ENCODE measurements around the gene CLSTN1.
"Not testable (repeated sequence)": the region's sequence is repeated elsewhere in the genome, so short reads cannot be mapped to it uniquely, and the experiment has no call there.

CLSTN1 gene

DNA sequence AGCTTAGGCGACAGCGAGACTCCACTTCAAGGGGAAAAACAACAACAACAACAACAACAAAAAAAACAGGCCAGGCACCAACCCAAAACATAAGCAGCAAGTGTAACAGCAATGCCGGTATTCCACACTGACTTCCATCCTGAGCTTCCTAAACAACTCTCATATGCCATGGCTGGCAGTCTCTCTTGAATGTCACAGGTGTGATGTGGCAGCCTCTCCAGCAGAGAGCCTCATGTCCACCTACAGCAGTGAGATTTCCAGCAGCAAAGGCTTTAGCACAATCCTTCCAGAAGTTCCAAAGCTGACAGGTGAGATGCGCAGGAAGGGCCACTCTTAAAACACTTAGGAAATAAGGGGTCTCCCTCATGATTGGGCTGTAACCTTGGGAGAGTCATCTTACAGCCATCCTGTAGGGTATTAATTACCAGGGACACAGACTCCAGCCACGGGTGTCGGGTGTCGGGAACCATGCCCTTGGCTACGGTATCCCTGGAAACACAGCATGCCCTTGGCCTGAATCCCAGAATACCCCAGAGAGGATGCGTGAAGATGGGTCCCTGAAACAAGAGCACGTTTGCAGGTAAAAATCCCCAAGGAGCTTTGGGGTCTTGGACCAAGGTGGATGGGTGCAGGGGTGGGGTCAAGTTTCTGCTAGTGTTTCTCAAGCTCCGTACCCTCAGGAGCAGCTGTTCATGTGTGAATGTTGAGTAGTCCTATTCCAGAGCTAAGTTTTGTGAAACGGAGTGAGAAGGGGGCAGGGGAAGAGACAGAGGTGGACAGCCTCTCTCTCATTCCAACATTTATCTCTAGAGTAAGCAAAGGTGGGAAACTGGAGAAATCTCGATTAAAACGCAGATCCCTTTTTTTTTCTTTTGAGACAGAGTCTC is 31.4 kb downstream of the CLSTN1 start:
- no peak overlapping the region for H2BK120ac ChIP-seq (ENCODE audit: insufficient read depth, low read length, poor library complexity)
- no peak overlapping the region for H4K12ac ChIP-seq (ENCODE audit: low read depth, low read length)
- H2AK5ac ChIP-seq (ENCODE audit: low read length): no peak overlapping the region
- H3K9ac ChIP-seq (ENCODE audit: low read length): no peak overlapping the region
- no peaks in the 10 kb centered on the region for H3K36me3 ChIP-seq (ENCODE audit: control insufficient read depth in 1 of 2, insufficient read depth in 2 of 2, low read length in 2 of 2)
- H3K9me3 ChIP-seq (ENCODE audit: insufficient read depth, low read depth, low read length): no peaks in the 10 kb centered on the region
- H3K4me2 ChIP-seq (ENCODE audit: low read length): no peak overlapping the region
- H4K8ac ChIP-seq (ENCODE audit: low read depth, low read length): no peak overlapping the region
- H3K27ac ChIP-seq (ENCODE audit: low read depth, low read length): no peak overlapping the region
- H3K23ac ChIP-seq (ENCODE audit: low read length): no peak overlapping the region
- no peak overlapping the region for H3K4ac ChIP-seq (ENCODE audit: low read depth, low read length)
- peaks cover 0 to 7% of the 10 kb centered on the region in 2 experiments for H3K4me1 ChIP-seq (ENCODE audit: control insufficient read depth in 1 of 2, insufficient read depth in 2 of 2, low read length in 2 of 2)
- H3K79me1 ChIP-seq (ENCODE audit: low read length): no peaks in the 10 kb centered on the region
- no peak for DNase-seq
- no peak overlapping the region for H4K91ac ChIP-seq (ENCODE audit: low read depth, low read length)
- no peak overlapping the region for H3K4me3 ChIP-seq (ENCODE audit: low read depth, low read length)
- no peak overlapping the region for H2AFZ ChIP-seq (ENCODE audit: insufficient read depth, low read length, poor library complexity)
- WGBS (ENCODE audit: extremely low coverage, insufficient coverage, insufficient read length): no CpG with 5 or more reads among the region's 14 CpGs
- no peak overlapping the region for H2BK12ac ChIP-seq (ENCODE audit: low read length)
- no peaks in the 10 kb centered on the region for H3K27me3 ChIP-seq (ENCODE audit: insufficient read depth, low read length)
- no peak overlapping the region for H3K18ac ChIP-seq (ENCODE audit: low read length)
- H3K79me2 ChIP-seq (ENCODE audit: control insufficient read depth, insufficient read depth, low read length, poor library complexity): no peaks in the 10 kb centered on the region
- H3K14ac ChIP-seq (ENCODE audit: low read length): no peak overlapping the region
- no peak overlapping the region for H2BK5ac ChIP-seq (ENCODE audit: low read depth, low read length, poor library complexity)

DNA sequence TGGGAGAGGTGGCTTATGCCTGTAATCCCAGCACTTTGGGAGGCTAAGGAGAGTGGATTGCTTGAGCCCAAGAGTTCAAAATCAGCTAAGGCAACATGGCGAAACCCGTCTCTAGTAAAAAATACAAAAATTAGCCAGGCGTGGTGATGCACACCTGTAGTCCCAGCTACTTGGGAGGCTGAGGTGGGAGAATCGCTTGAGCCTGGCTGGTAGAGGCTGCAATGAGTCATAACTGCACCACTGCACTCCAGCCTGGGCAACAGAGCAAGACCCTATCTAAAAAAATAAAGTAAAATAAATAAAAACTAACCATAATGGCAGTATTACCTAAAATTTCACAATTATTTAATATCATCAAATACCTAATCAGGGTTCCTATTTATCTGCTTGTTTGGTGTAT is 34.1 kb downstream of the CLSTN1 start:
- not testable (repeated sequence) for H3K4me2 ChIP-seq (ENCODE audit: low read length); H4K91ac ChIP-seq (ENCODE audit: low read depth, low read length); H3K4ac ChIP-seq (ENCODE audit: low read depth, low read length); H3K14ac ChIP-seq (ENCODE audit: low read length); H3K9ac ChIP-seq (ENCODE audit: low read length); DNase-seq; H4K12ac ChIP-seq (ENCODE audit: low read depth, low read length); H4K8ac ChIP-seq (ENCODE audit: low read depth, low read length); H3K27ac ChIP-seq (ENCODE audit: low read depth, low read length); H3K4me3 ChIP-seq (ENCODE audit: low read depth, low read length); H2BK12ac ChIP-seq (ENCODE audit: low read length); H3K9me3 ChIP-seq (ENCODE audit: insufficient read depth, low read depth, low read length); H2AFZ ChIP-seq (ENCODE audit: insufficient read depth, low read length, poor library complexity); H3K23ac ChIP-seq (ENCODE audit: low read length); H2BK120ac ChIP-seq (ENCODE audit: insufficient read depth, low read length, poor library complexity); H2AK5ac ChIP-seq (ENCODE audit: low read length); H2BK5ac ChIP-seq (ENCODE audit: low read depth, low read length, poor library complexity); H3K79me1 ChIP-seq (ENCODE audit: low read length); H3K27me3 ChIP-seq (ENCODE audit: insufficient read depth, low read length); H3K18ac ChIP-seq (ENCODE audit: low read length); H3K4me1 ChIP-seq (ENCODE audit: control insufficient read depth in 1 of 2, insufficient read depth in 2 of 2, low read length in 2 of 2); H3K79me2 ChIP-seq (ENCODE audit: control insufficient read depth, insufficient read depth, low read length, poor library complexity); H3K36me3 ChIP-seq (ENCODE audit: control insufficient read depth in 1 of 2, insufficient read depth in 2 of 2, low read length in 2 of 2)
- no CpG with 5 or more reads among the region's 4 CpGs for whole genome bisulfite sequencing (ENCODE audit: extremely low coverage, insufficient coverage, insufficient read length)

DNA sequence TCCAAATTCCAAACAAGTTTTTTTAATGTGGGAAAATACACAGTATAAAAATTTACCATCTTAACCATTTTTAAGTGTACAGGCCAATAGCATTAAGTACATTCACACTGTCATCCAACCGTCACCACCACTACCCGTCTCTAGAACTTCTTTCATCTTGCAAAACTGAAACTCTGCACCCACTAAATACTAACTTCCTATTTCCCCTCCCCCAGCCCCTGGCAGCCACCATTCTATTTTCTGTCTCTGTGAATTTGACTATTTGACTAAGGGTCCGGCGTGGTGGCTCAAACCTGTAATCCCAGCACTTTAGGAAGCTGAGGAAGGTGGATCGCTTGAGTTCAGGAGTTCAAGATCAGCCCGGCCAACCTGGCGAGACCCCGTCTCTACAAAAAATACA is 36.1 kb downstream of the CLSTN1 start:
- Histone ChIP-seq H4K91ac (ENCODE audit: low read depth, low read length) (no peak overlapping the region), H3K4me2 (ENCODE audit: low read length) (no peak overlapping the region), H3K4me3 (ENCODE audit: low read depth, low read length) (no peak overlapping the region), H3K36me3 (ENCODE audit: control insufficient read depth in 1 of 2, insufficient read depth in 2 of 2, low read length in 2 of 2) (no peaks in the 10 kb centered on the region), H2BK120ac (ENCODE audit: insufficient read depth, low read length, poor library complexity) (no peak overlapping the region), H4K12ac (ENCODE audit: low read depth, low read length) (no peak overlapping the region), H2AK5ac (ENCODE audit: low read length) (no peak overlapping the region), H2BK5ac (ENCODE audit: low read depth, low read length, poor library complexity) (no peak overlapping the region), H3K9me3 (ENCODE audit: insufficient read depth, low read depth, low read length) (no peaks in the 10 kb centered on the region), H3K79me1 (ENCODE audit: low read length) (no peaks in the 10 kb centered on the region), H3K27me3 (ENCODE audit: insufficient read depth, low read length) (no peaks in the 10 kb centered on the region), H2BK12ac (ENCODE audit: low read length) (no peak overlapping the region), H4K8ac (ENCODE audit: low read depth, low read length) (no peak overlapping the region), H3K14ac (ENCODE audit: low read length) (no peak overlapping the region), H3K4ac (ENCODE audit: low read depth, low read length) (no peak overlapping the region), H3K79me2 (ENCODE audit: control insufficient read depth, insufficient read depth, low read length, poor library complexity) (no peaks in the 10 kb centered on the region), H3K23ac (ENCODE audit: low read length) (no peak overlapping the region), H2AFZ (ENCODE audit: insufficient read depth, low read length, poor library complexity) (no peak overlapping the region), H3K18ac (ENCODE audit: low read length) (no peak overlapping the region), H3K9ac (ENCODE audit: low read length) (no peak overlapping the region), H3K4me1 (ENCODE audit: control insufficient read depth in 1 of 2, insufficient read depth in 2 of 2, low read length in 2 of 2) (peaks cover 0 to 4% of the 10 kb centered on the region in 2 experiments), H3K27ac (ENCODE audit: low read depth, low read length) (no peak overlapping the region)
- DNase-seq: no peak
- no CpG with 5 or more reads among the region's 8 CpGs for WGBS (ENCODE audit: extremely low coverage, insufficient coverage, insufficient read length)

DNA sequence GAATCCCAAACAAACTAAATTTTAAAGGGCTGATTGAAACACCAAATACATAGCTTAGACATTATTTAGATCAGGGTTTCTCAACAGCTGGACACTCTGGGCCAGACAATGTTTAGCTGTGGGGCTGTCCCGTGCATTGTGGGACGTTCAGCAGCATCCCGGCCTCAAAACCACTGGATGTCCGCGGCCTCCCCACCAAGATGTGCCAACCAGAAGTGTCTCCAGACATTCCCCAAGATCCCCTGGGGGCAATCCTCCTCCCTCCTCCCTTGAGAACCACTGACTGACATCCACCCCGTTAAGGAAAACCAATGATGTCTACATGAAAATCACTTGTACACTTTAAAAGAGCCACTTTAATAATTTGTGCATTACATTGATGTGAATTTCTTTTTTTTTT is 38.4 kb downstream of the CLSTN1 start:
- no CpG with 5 or more reads among the region's 6 CpGs for WGBS (ENCODE audit: extremely low coverage, insufficient coverage, insufficient read length)
- DNase-seq: no peak

More for the DNA sequence above, 38.4 kb downstream of the CLSTN1 start:
- Histone ChIP-seq H3K4ac (ENCODE audit: low read depth, low read length) (no peak overlapping the region), H3K4me2 (ENCODE audit: low read length) (no peak overlapping the region), H4K91ac (ENCODE audit: low read depth, low read length) (no peak overlapping the region), H2AFZ (ENCODE audit: insufficient read depth, low read length, poor library complexity) (no peak overlapping the region), H2BK12ac (ENCODE audit: low read length) (no peak overlapping the region), H3K9me3 (ENCODE audit: insufficient read depth, low read depth, low read length) (no peaks in the 10 kb centered on the region), H3K14ac (ENCODE audit: low read length) (no peak overlapping the region), H3K4me3 (ENCODE audit: low read depth, low read length) (no peak overlapping the region), H2AK5ac (ENCODE audit: low read length) (no peak overlapping the region), H3K27ac (ENCODE audit: low read depth, low read length) (no peak overlapping the region), H4K12ac (ENCODE audit: low read depth, low read length) (no peak overlapping the region), H3K4me1 (ENCODE audit: control insufficient read depth in 1 of 2, insufficient read depth in 2 of 2, low read length in 2 of 2) (no peaks in the 10 kb centered on the region), H2BK120ac (ENCODE audit: insufficient read depth, low read length, poor library complexity) (no peak overlapping the region), H2BK5ac (ENCODE audit: low read depth, low read length, poor library complexity) (no peak overlapping the region), H3K27me3 (ENCODE audit: insufficient read depth, low read length) (no peaks in the 10 kb centered on the region), H3K9ac (ENCODE audit: low read length) (no peak overlapping the region), H3K18ac (ENCODE audit: low read length) (no peak overlapping the region), H3K23ac (ENCODE audit: low read length) (no peak overlapping the region), H4K8ac (ENCODE audit: low read depth, low read length) (no peak overlapping the region), H3K36me3 (ENCODE audit: control insufficient read depth in 1 of 2, insufficient read depth in 2 of 2, low read length in 2 of 2) (peaks cover 0 to 2% of the 10 kb centered on the region in 2 experiments), H3K79me2 (ENCODE audit: control insufficient read depth, insufficient read depth, low read length, poor library complexity) (no peaks in the 10 kb centered on the region), H3K79me1 (ENCODE audit: low read length) (no peaks in the 10 kb centered on the region)

All from trophoblast cell (in vitro differentiated cells and primary cell).